Tibial nerve (tissue), 4 donors: ENCODE results near the gene HTRA3. TPM values are rescaled to one million over a fixed set of nuclear protein-coding genes. Genes with fewer than 3 reads are reported as not detected.

ENCODE experiments used
- DNase-seq, 2 donors: peaks; one replicate each; pipeline ENCODE4 v3.0.0-alpha.2; 2019; ENCODE audit warnings: low spot score in 2 of 2
- H3K27ac ChIP-seq, 4 donors: fragments of 200-600 bp; sonication (generic) in 3 of 4; one replicate each; pipeline ENCODE4 v1.5.1; 2017 to 2019; ENCODE audit warnings: mild to moderate bottlenecking in 1 of 4
- H3K27me3 ChIP-seq, 2 donors: fragments of 200-600 bp; sonication (generic) in 1 of 2; one replicate each; pipeline versions ENCODE4 v1.5.1 to v1.6.0; 2017 to 2019
- H3K36me3 ChIP-seq, 3 donors: fragments of 200-600 bp; sonication (generic); one replicate each; pipeline ENCODE4 v1.5.1; 2018 to 2019
- H3K4me1 ChIP-seq, 4 donors: fragments of 200-600 bp; sonication (generic) in 3 of 4; one replicate each; pipeline ENCODE4 v1.5.1; 2017 to 2019
- H3K4me3 ChIP-seq, 4 donors: fragments of 200-600 bp; sonication (generic) in 3 of 4; one replicate each; pipeline ENCODE4 v1.5.1; 2017 to 2019; ENCODE audit warnings: mild to moderate bottlenecking in 1 of 4, moderate library complexity in 1 of 4
- H3K9me3 ChIP-seq, 4 donors: fragments of 200-600 bp; sonication (generic) in 3 of 4; one replicate each; pipeline ENCODE4 v1.5.1; 2017 to 2019
- CTCF ChIP-seq, 5 experiments: fragments of 200-600 bp in 3 of 5; fragments of 450-650 bp in 2 of 5; sonication (generic) in 3 of 5; IDR thresholded peaks; one replicate each; pipeline ENCODE4 v1.5.1; 2016 to 2019; ENCODE audit warnings: antibody characterized with exemption in 5 of 5, mild to moderate bottlenecking in 3 of 5, moderate library complexity in 2 of 5
- EP300 ChIP-seq, 2 donors: sonication (generic); formaldehyde crosslinking; IDR thresholded peaks; one replicate each; pipeline ENCODE4 v1.6.1; 2017; ENCODE audit warnings: antibody characterized with exemption in 2 of 2, mild to moderate bottlenecking in 1 of 2
- POLR2A ChIP-seq, 2 donors: fragments of 450-650 bp; IDR thresholded peaks; one replicate each; pipeline ENCODE4 v1.6.1; 2017; ENCODE audit warnings: antibody characterized with exemption in 2 of 2, mild to moderate bottlenecking in 2 of 2, moderate library complexity in 2 of 2
- WGBS, 2 donors: methylation state at CpG; one replicate each; pipeline ENCODE4 v1.1.5; 2018; 5-methylcytosine and 5-hydroxymethylcytosine counted together
- total RNA-seq, 4 donors: library from RNA; depleted of rRNA; stranded (reverse); fragments of >200 nt; gene quantifications; one replicate each; pipeline ENCODE4 v1.1.0, GENCODE V29; 2016

The HTRA3 gene
- total RNA-seq, 4 donors from 2014 or later = 34.9 to 54.3 (median 43.5) TPM

GRCh38 chr4:8319731-8320385 lies 50.3 kb downstream of the HTRA3 start:
- Histone ChIP-seq H3K9me3 (peaks cover 0 to 14% (median 0%) of the 10 kb centered on the region in 4 donors), H3K4me3 (no peak overlapping the region), H3K27me3 (no peaks in the 10 kb centered on the region), H3K36me3 (no peaks in the 10 kb centered on the region), H3K4me1 (peaks cover 0 to 24% (median 0%) of the 10 kb centered on the region in 4 donors), H3K27ac (peak overlapping the region in 1 of 4 donors; percentile 34)
- no peak for DNase-seq
- 48 to 55% methylated on average over 13 of the region's 13 CpGs for WGBS, 2 donors
- TF ChIP-seq EP300 (IDR thresholded peaks at IDR 0.05) (no peak), POLR2A (IDR thresholded peaks at IDR 0.05) (no peak), CTCF (IDR thresholded peaks at IDR 0.05) (no peak)

- Histone ChIP-seq H3K27ac (peak overlapping the region in 1 of 4 donors; percentile 34), H3K9me3 (peaks cover 0 to 15% (median 0%) of the 10 kb centered on the region in 4 donors), H3K4me3 (no peak overlapping the region), H3K27me3 (no peaks in the 10 kb centered on the region), H3K36me3 (no peaks in the 10 kb centered on the region), H3K4me1 (peaks cover 0 to 23% (median 0%) of the 10 kb centered on the region in 4 donors)
- TF ChIP-seq POLR2A (IDR thresholded peaks at IDR 0.05) (no peak), EP300 (IDR thresholded peaks at IDR 0.05) (no peak), CTCF (IDR thresholded peaks at IDR 0.05) (no peak)
- DNase-seq = no peak
- 72 to 88% methylated on average over 2 of the region's 2 CpGs for WGBS, 2 donors
Measured at GRCh38 chr4:8320386-8320750, 50.8 kb downstream of the HTRA3 start.

DNA sequence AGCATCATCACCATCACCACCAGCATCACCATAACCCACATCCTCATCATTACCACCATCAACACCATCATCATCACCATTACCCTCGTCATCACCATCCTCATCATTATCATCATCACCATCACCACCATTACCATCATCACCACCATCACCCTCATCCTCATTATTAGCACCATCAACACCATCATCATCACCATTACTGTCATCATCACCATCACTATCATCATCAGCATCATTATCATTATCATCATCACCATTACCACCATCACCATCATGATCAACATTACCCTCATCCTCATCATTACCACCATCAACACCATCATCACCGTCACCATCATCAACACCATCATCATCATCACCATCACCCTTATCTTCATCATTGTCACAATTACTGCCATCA lies 51.7 kb downstream of the HTRA3 start:
- H3K27me3 ChIP-seq = no peaks in the 10 kb centered on the region
- DNase-seq = no peak
- no peak for TF ChIP-seq CTCF (IDR thresholded peaks at IDR 0.05)
- H3K4me1 ChIP-seq = peaks cover 0 to 14% (median 0%) of the 10 kb centered on the region in 4 donors
- no peaks in the 10 kb centered on the region for H3K36me3 ChIP-seq
- no peak overlapping the region for H3K4me3 ChIP-seq
- 89 to 97% methylated on average over 2 of the region's 2 CpGs for WGBS, 2 donors
- H3K27ac ChIP-seq = no peak overlapping the region
- peaks cover 0 to 24% (median 0%) of the 10 kb centered on the region in 4 donors for H3K9me3 ChIP-seq

DNA sequence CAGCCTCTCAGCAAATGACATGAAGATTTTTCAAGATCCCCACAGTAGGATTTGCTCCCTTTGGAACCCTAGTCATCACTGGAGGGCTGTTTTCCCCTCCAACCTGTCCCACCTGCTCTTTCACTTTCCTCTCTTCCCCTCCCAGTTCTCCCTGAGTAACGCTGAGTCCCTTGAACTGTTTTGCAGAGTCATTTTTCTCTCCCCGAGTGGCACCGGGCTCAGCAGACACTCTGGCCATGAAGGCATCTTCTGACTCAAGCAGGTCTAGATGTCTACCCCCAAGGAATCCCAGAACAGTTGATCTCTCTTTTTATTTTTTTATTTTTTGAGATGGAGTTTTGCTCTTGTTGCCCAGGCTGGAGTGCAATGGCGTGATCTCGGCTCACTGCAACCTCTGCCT lies 52.2 kb downstream of the HTRA3 start:
- Histone ChIP-seq H3K4me3 (no peak overlapping the region), H3K27me3 (no peaks in the 10 kb centered on the region), H3K9me3 (peaks cover 0 to 29% (median 0%) of the 10 kb centered on the region in 4 donors), H3K36me3 (no peaks in the 10 kb centered on the region), H3K4me1 (peaks cover 0 to 10% (median 0%) of the 10 kb centered on the region in 4 donors), H3K27ac (no peak overlapping the region)
- TF ChIP-seq CTCF (IDR thresholded peaks at IDR 0.05) = no peak
- no peak for TF ChIP-seq POLR2A (IDR thresholded peaks at IDR 0.05)
- no peak for TF ChIP-seq EP300 (IDR thresholded peaks at IDR 0.05)
- 74 to 90% methylated on average over 5 of the region's 5 CpGs for WGBS, 2 donors
- no peak for DNase-seq

DNA sequence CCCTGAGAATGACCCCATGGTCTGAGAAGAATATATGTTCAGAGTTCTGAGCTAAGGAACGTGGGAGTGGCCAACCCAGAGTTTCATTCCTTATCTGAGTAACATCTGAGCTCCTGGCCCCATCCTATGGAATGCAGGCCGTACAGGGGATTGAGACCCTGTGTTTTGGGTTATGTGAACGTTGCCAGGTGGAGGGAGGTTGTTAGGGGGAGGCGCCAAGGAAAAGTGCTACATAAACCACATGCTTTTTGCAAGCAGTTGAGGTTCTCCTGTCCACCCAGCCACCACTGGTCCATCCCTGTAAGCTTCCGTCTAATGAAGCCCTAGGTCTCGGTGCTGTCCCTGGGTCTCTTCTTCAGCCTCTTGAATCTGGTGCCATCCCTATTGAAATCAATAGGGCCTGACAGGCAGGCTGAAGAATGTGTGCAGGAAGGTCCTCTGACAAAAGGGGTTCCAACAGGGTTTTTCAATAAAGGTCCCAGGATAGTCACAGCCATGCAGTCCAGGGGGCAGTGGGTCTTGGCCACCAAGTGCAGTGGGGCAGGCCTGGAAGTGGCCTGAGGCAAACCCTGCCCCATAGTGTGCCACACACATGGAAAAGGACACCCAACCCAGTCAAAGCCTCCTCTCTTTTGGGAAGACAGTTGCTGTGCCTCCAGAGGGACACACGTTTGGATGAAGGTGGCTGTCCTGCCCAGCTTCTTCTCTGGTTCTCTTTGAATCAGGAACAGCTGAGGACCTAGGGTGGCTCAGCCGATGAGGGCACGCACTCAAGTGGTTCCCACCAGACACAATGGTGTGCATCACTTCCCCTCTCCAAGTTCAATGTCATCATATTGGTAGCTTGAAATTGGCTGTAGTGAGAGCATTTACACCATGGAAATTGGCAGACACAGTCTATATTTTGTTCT lies 53.5 kb downstream of the HTRA3 start:
- 82 to 83% methylated on average over 9 of the region's 9 CpGs for WGBS, 2 donors
- DNase-seq = no peak
- no peaks in the 10 kb centered on the region for H3K27me3 ChIP-seq
- H3K4me3 ChIP-seq = no peak overlapping the region
- peaks cover 0 to 31% (median 0%) of the 10 kb centered on the region in 4 donors for H3K9me3 ChIP-seq
- H3K36me3 ChIP-seq = no peaks in the 10 kb centered on the region
- peaks cover 0 to 10% (median 0%) of the 10 kb centered on the region in 4 donors for H3K4me1 ChIP-seq
- H3K27ac ChIP-seq = no peak overlapping the region
- TF ChIP-seq CTCF (IDR thresholded peaks at IDR 0.05) (no peak), EP300 (IDR thresholded peaks at IDR 0.05) (no peak), POLR2A (IDR thresholded peaks at IDR 0.05) (no peak)
